Lower lobe of right lung (tissue), 2 donors: ENCODE data around the gene MPZL3. TPM values are rescaled to one million over a fixed set of nuclear protein-coding genes. Genes with fewer than 3 reads are reported as not detected.

ENCODE experiments used
- ATAC-seq, 2 donors: fragments of 200-7000 bp; cut with Tn5 transposase; one replicate each; pipeline ENCODE4 v1.9.1; 2020 to 2022; ENCODE audit warnings: mild to moderate bottlenecking in 2 of 2, moderate library complexity in 2 of 2
- DNase-seq: peaks from one replicate; pipeline ENCODE4 v3.0.0-alpha.2; 2020
- H3K27ac ChIP-seq: fragments of 200-600 bp; one replicate; pipeline ENCODE4 v1.8.0; 2022
- H3K27me3 ChIP-seq: fragments of 200-600 bp; one replicate; pipeline ENCODE4 v1.8.0; 2022; ENCODE audit warnings: low read depth
- H3K36me3 ChIP-seq: fragments of 200-600 bp; one replicate; pipeline ENCODE4 v1.8.0; 2022; ENCODE audit warnings: mild to moderate bottlenecking
- H3K4me1 ChIP-seq: fragments of 200-600 bp; one replicate; pipeline ENCODE4 v1.8.0; 2022
- H3K4me3 ChIP-seq: fragments of 200-600 bp; one replicate; pipeline ENCODE4 v1.8.0; 2022; ENCODE audit warnings: mild to moderate bottlenecking
- H3K9me3 ChIP-seq: fragments of 200-600 bp; one replicate; pipeline ENCODE4 v1.8.0; 2022
- intact Hi-C: fragments of 100-400 bp; cut with DNase I; formaldehyde crosslinking; loops from one replicate; pipeline ENCODE4 v1.11.0; 2022
- total RNA-seq: library from RNA; stranded (reverse); fragmentation: NEBNext Ultra II Directional; extraction: Animal tissue kit (Norgen Biotek cat#: 25700); gene quantifications from one replicate; pipeline ENCODE4 v1.2.1, GENCODE V29; 2021
- TF ChIP-seq, protein P1 (sequence below): fragments of 200-600 bp; IDR thresholded peaks from one replicate; pipeline ENCODE4 v1.8.0; 2022; ENCODE audit warnings: antibody characterized with exemption, mild to moderate bottlenecking
- donor health status: DM: no; HTN: yes; CAD: no; lungs with severe emphysema.

The MPZL3 gene
- total RNA-seq, 1 donor from 2014 or later: 12.8 TPM

DNA sequence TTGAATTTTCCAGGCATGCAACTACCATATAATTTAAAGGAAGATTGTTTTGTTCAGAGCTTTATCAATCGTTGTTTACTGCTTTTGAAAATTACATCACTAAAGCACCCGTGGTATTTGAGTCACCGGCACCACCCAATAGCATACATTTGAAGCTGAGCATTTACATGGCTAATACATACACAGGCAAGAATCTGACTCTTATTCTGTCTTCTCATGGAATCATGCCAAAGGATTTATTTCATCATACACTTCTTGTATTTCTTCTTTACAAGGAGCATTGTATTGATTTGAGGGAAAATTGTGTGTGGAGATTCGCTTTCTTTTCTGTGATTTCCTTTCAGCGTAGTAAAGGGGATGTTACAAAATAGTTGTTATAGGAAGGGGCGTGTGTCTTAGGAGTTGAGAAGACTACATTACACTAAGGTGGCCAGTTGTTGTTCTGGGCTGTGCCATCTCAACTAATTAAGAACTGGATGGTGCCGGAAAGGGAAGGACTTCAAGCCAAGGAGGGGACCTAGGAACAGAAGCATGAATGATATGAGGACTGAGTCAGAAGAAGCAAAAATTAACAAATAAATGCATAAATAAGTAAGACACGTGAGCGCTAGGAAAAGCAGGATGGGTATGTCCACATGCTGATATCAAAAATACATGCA, 39.4 kb upstream of the MPZL3 start:
- DNase-seq (no peak), ATAC-seq (peak; percentile 55 to 56)

DNA sequence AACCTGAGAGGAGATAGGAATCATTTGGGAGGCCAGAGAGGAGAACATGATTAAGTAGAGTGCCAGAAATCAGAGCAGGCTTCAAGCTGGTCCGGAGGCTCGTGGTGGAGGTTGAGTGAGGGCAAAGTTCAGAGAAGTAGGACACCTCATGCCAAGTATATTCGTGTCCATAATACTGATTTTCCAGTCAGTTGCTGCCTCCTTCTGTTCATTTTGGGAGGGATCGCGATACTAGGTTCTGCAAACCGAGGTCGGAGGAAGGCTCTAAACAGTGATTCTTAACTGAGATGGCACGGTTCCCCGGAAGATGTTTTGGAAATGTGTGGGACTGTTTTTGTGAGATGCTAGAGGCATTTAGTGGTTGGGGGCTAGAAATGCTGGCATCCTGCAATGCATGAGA, 38.8 kb upstream of the MPZL3 start:
- intact Hi-C loops: loop anchor here (5.0 kb wide), 1 partner anchor 94 kb away; no protein-coding TSS in a partner anchor
- H3K36me3 ChIP-seq: no peaks in the 10 kb centered on the region
- peaks cover 5% of the 10 kb centered on the region for H3K4me1 ChIP-seq
- H3K27me3 ChIP-seq: no peaks in the 10 kb centered on the region
- no peak overlapping the region for H3K27ac ChIP-seq
- no peaks in the 10 kb centered on the region for H3K9me3 ChIP-seq
- H3K4me3 ChIP-seq: no peak overlapping the region
- peak; percentile 88 to 95 for ATAC-seq
- TF ChIP-seq, protein P1, sequence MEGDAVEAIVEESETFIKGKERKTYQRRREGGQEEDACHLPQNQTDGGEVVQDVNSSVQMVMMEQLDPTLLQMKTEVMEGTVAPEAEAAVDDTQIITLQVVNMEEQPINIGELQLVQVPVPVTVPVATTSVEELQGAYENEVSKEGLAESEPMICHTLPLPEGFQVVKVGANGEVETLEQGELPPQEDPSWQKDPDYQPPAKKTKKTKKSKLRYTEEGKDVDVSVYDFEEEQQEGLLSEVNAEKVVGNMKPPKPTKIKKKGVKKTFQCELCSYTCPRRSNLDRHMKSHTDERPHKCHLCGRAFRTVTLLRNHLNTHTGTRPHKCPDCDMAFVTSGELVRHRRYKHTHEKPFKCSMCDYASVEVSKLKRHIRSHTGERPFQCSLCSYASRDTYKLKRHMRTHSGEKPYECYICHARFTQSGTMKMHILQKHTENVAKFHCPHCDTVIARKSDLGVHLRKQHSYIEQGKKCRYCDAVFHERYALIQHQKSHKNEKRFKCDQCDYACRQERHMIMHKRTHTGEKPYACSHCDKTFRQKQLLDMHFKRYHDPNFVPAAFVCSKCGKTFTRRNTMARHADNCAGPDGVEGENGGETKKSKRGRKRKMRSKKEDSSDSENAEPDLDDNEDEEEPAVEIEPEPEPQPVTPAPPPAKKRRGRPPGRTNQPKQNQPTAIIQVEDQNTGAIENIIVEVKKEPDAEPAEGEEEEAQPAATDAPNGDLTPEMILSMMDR: peak; percentile 56
- DNase-seq: no peak

More for the DNA sequence above, 39.4 kb upstream of the MPZL3 start:
- H3K36me3 ChIP-seq: no peaks in the 10 kb centered on the region
- TF ChIP-seq, protein P1: no peak
- intact Hi-C loops: loop anchor here (5.0 kb wide), 1 partner anchor 94 kb away; no protein-coding TSS in a partner anchor
- no peak overlapping the region for H3K4me3 ChIP-seq
- H3K27me3 ChIP-seq: no peaks in the 10 kb centered on the region
- H3K9me3 ChIP-seq: no peaks in the 10 kb centered on the region
- H3K27ac ChIP-seq: no peak overlapping the region
- peaks cover 5% of the 10 kb centered on the region for H3K4me1 ChIP-seq

DNA sequence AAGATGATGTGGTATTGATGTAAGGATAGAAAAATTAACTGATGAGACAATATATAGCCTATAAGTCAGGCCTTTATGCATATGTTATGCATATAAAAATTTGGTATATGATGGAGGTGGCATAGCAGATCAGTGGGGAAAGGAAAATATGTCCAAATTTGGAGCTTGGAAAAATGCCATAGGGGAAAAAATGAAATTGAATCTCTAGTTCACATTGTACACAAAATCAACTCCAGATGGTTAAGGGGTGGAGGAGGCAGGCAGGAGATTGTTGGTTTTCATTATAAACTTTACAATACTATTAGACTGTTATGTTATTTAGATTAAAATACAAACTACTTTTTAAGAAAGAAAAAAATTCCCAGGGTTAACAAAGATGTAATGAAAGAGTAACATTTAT, 37.2 kb upstream of the MPZL3 start:
- no peak for DNase-seq
- Histone ChIP-seq H3K27me3 (no peaks in the 10 kb centered on the region), H3K4me1 (peaks cover 5% of the 10 kb centered on the region), H3K36me3 (no peaks in the 10 kb centered on the region), H3K9me3 (no peaks in the 10 kb centered on the region), H3K27ac (no peak overlapping the region), H3K4me3 (no peak overlapping the region)
- TF ChIP-seq, protein P1: no peak
- no peak for ATAC-seq
- intact Hi-C loops: no loop called here

DNA sequence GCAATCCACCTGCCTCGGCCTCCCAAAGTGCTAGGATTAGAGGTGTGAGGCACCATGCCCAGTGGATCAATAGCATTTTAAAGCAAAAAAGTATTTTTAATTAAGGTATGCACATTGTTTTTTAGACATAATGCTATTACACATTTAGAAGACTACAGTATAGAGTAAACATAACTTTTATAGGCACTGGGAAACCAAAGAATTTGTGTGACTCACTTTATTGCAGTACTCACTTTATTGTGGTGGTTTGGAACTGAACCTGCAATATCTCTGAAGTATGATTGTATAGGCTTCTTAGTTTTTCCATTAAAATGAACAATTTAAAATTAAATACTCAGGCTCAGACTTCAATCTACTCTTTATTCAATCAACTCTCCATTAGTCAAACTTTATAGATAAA, 34.8 kb upstream of the MPZL3 start:
- Histone ChIP-seq H3K4me1 (peaks cover 5% of the 10 kb centered on the region), H3K27ac (no peak overlapping the region), H3K9me3 (no peaks in the 10 kb centered on the region), H3K27me3 (no peaks in the 10 kb centered on the region), H3K4me3 (no peak overlapping the region), H3K36me3 (no peaks in the 10 kb centered on the region)
- DNase-seq (no peak), ATAC-seq (no peak)
- TF ChIP-seq, protein P1: no peak
- intact Hi-C loops: no loop called here

DNA sequence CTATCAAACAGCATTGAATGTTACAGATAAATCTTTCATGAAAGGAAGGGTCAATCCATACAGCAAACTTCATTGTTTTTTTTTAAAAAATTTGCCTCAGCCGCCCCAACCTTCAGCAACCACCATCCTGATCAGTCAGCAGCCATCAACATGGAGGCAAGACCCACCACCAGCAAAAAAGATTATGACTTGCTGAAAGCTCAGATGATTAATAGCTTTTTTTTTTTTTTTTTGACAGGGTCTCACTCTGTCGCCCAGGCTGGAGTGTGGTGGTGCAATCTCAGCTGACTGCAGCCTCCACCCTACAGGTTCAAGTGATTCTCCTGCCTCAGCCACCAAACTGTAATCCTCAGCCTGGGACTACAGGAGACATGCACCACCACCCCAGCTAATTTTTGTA, 34.4 kb upstream of the MPZL3 start:
- H3K27me3 ChIP-seq: no peaks in the 10 kb centered on the region
- no peaks in the 10 kb centered on the region for H3K36me3 ChIP-seq
- H3K4me1 ChIP-seq: peaks cover 5% of the 10 kb centered on the region
- TF ChIP-seq, protein P1: no peak
- ATAC-seq: no peak
- H3K27ac ChIP-seq: no peak overlapping the region
- no peak overlapping the region for H3K4me3 ChIP-seq
- no peak for DNase-seq
- intact Hi-C loops: no loop called here
- no peaks in the 10 kb centered on the region for H3K9me3 ChIP-seq
